ENCODE results near the gene RNF123.

The RNF123 gene

DNA sequence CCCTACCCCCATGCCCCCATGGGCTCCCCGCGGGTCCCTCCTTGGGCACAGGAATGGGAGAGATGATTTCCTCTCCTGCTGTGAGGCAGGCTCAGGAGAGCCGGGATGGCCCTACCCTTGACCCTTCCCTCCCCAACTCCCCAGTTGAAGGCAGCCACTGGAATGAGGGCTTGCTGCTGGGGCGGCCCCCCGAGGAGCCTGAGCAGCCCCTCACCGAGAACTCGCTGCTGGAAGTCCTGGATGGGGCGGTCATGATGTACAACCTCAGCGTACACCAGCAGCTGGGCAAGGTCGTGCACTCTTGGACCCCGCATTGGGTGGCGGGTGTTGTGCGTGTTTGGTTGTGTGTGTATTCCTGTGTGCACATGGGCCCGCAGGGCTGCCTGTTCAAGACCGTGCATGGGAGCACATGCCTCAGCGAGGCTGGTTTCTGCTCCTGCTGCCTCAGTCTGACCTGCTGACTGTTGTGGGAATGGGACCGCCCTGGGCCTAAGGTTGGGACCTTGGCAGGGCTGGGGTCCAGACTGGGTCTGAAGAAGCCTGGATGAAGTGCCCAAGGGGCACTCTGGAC is 16.1 kb downstream of the RNF123 start:
- H3K27ac ChIP-seq (ENCODE audit: low read depth, low read length, poor library complexity, severe bottlenecking): no peak overlapping the region
- TF ChIP-seq EZH2 (IDR thresholded peaks at IDR 0.05; ENCODE audit: borderline replicate concordance, low read length) (no peak), CTCF (IDR thresholded peaks at IDR 0.05; ENCODE audit: low read length) (no peak)
- peaks cover 21% of the 10 kb centered on the region; the same call in 1 of the 2 replicates for H3K36me3 ChIP-seq (ENCODE audit: insufficient read depth, low read length)
- no peak overlapping the region for H3K4me3 ChIP-seq (ENCODE audit: low read depth, low read length, poor library complexity, severe bottlenecking)
- H3K9me2 ChIP-seq (ENCODE audit: low read depth, low read length): no peaks in the 10 kb centered on the region
- H3K4me2 ChIP-seq (ENCODE audit: low read length): no peak overlapping the region
- H3K4me1 ChIP-seq (ENCODE audit: insufficient read depth, low read length, severe bottlenecking): no peaks in the 10 kb centered on the region
- no peaks in the 10 kb centered on the region for H3K27me3 ChIP-seq (ENCODE audit: insufficient read depth, low read length)
- no peak overlapping the region for H3K9ac ChIP-seq (ENCODE audit: low read length)
- no peaks in the 10 kb centered on the region for H3K9me3 ChIP-seq (ENCODE audit: low read length)
- no peaks in the 10 kb centered on the region for H4K20me1 ChIP-seq (ENCODE audit: insufficient read depth, low read length)
- no peaks in the 10 kb centered on the region for H3K79me2 ChIP-seq (ENCODE audit: insufficient read depth, low read length)
- no peaks in the 10 kb centered on the region for H3F3A ChIP-seq (ENCODE audit: insufficient read depth, low read length)
- no peak overlapping the region for H2AFZ ChIP-seq (ENCODE audit: low read length)

DNA sequence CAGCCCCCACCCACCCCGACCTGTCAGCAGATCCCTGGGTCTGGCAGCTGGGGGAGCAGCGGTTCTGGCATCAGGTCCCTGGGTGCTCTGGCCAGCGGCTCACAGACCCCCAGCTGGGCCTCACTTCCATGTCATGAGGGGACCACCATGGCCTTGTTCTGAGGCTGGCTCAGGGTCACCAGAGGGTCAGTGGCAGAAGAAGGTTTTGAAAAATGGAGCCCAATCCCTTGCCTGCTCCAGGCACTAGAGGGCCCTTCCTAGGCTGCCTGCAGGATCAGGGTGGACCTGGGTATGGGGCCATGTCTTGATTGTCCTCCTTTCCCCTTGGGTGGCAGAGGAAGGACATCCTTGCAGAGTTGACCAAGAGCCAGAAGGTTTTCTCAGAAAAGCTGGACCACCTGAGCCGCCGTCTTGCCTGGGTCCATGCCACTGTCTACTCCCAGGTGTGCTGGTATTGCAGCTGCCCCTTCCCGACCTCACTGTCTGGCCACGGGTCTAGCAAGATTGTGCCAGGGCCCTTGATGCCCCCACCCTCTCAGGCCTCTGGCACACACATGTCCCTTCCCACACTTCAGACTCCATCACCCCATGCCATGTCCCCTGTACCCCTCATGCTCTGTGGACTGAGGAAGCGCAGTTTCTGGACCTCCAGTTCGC is 17.2 kb downstream of the RNF123 start:
- Histone ChIP-seq H3K4me2 (ENCODE audit: low read length) (no peak overlapping the region), H3K4me3 (ENCODE audit: low read depth, low read length, poor library complexity, severe bottlenecking) (no peak overlapping the region), H3K9ac (ENCODE audit: low read length) (no peak overlapping the region), H3K4me1 (ENCODE audit: insufficient read depth, low read length, severe bottlenecking) (no peaks in the 10 kb centered on the region), H3F3A (ENCODE audit: insufficient read depth, low read length) (no peaks in the 10 kb centered on the region), H4K20me1 (ENCODE audit: insufficient read depth, low read length) (no peaks in the 10 kb centered on the region), H3K27ac (ENCODE audit: low read depth, low read length, poor library complexity, severe bottlenecking) (no peak overlapping the region), H2AFZ (ENCODE audit: low read length) (no peak overlapping the region), H3K9me2 (ENCODE audit: low read depth, low read length) (no peaks in the 10 kb centered on the region), H3K9me3 (ENCODE audit: low read length) (no peaks in the 10 kb centered on the region), H3K36me3 (ENCODE audit: insufficient read depth, low read length) (peaks cover 21% of the 10 kb centered on the region; the same call in 1 of the 2 replicates), H3K27me3 (ENCODE audit: insufficient read depth, low read length) (no peaks in the 10 kb centered on the region), H3K79me2 (ENCODE audit: insufficient read depth, low read length) (no peaks in the 10 kb centered on the region)
- TF ChIP-seq CTCF (IDR thresholded peaks at IDR 0.05; ENCODE audit: low read length) (no peak), EZH2 (IDR thresholded peaks at IDR 0.05; ENCODE audit: borderline replicate concordance, low read length) (no peak)

DNA sequence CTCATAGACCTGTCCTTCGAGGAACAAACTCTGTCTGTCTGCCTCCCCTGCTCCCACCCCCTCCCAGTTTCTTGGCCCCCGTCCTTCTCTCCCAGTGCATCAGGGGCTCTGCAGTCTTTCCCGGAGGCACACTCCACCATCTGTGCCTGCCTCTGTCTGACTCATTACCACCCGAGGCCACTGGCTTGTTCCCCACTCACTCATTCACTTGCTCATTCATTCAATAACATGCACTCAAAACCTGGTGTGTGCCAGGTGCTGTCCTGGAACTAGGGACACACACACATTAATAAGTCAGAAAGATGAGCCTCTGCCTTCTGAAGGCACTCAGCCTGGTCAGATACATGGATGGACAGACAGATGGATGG is 17.7 kb downstream of the RNF123 start:
- no peak for TF ChIP-seq CTCF (IDR thresholded peaks at IDR 0.05; ENCODE audit: low read length)
- TF ChIP-seq EZH2 (IDR thresholded peaks at IDR 0.05; ENCODE audit: borderline replicate concordance, low read length): no peak
- Histone ChIP-seq H3K4me1 (ENCODE audit: insufficient read depth, low read length, severe bottlenecking) (no peaks in the 10 kb centered on the region), H3K9me2 (ENCODE audit: low read depth, low read length) (no peaks in the 10 kb centered on the region), H3K27me3 (ENCODE audit: insufficient read depth, low read length) (no peaks in the 10 kb centered on the region), H3K27ac (ENCODE audit: low read depth, low read length, poor library complexity, severe bottlenecking) (no peak overlapping the region), H2AFZ (ENCODE audit: low read length) (no peak overlapping the region), H3K4me3 (ENCODE audit: low read depth, low read length, poor library complexity, severe bottlenecking) (no peak overlapping the region), H3K79me2 (ENCODE audit: insufficient read depth, low read length) (no peaks in the 10 kb centered on the region), H3K4me2 (ENCODE audit: low read length) (no peak overlapping the region), H4K20me1 (ENCODE audit: insufficient read depth, low read length) (no peaks in the 10 kb centered on the region), H3K9me3 (ENCODE audit: low read length) (no peaks in the 10 kb centered on the region), H3K9ac (ENCODE audit: low read length) (no peak overlapping the region), H3K36me3 (ENCODE audit: insufficient read depth, low read length) (peaks cover 21% of the 10 kb centered on the region; the same call in 1 of the 2 replicates), H3F3A (ENCODE audit: insufficient read depth, low read length) (no peaks in the 10 kb centered on the region)

Data from OCI-LY1 (cell line).